GM06990 (cell line): Measurements from ENCODE around the gene MUCL3.

Experiments used
- DNase-seq: peaks from one replicate; pipeline ENCODE4 v3.0.0-alpha.2; 2011; ENCODE audit not compliant: insufficient read length; ENCODE audit errors: extremely low read depth
- H3K27me3 ChIP-seq: replicated peaks from 2 replicates; pipeline ENCODE4 v1.6.0; 2011; ENCODE audit warnings: low read length; ENCODE audit not compliant: control insufficient read depth, insufficient read depth
- H3K36me3 ChIP-seq: 2 replicates; pipeline ENCODE4 v1.5.1; 2011; ENCODE audit warnings: low read length; ENCODE audit not compliant: control insufficient read depth, insufficient read depth
- H3K4me3 ChIP-seq: replicated peaks from 2 replicates; pipeline ENCODE4 v1.5.1; 2011; ENCODE audit warnings: low read depth, mild to moderate bottlenecking, control low read depth, low read length
- TF ChIP-seq, protein P1 (sequence below): IDR thresholded peaks from 2 replicates; pipeline ENCODE4 v1.5.1; 2011; ENCODE audit warnings: low read length, control low read depth, mild to moderate bottlenecking, inconsistent platforms; ENCODE audit not compliant: insufficient read depth, poor library complexity, severe bottlenecking

The MUCL3 gene, protein sequence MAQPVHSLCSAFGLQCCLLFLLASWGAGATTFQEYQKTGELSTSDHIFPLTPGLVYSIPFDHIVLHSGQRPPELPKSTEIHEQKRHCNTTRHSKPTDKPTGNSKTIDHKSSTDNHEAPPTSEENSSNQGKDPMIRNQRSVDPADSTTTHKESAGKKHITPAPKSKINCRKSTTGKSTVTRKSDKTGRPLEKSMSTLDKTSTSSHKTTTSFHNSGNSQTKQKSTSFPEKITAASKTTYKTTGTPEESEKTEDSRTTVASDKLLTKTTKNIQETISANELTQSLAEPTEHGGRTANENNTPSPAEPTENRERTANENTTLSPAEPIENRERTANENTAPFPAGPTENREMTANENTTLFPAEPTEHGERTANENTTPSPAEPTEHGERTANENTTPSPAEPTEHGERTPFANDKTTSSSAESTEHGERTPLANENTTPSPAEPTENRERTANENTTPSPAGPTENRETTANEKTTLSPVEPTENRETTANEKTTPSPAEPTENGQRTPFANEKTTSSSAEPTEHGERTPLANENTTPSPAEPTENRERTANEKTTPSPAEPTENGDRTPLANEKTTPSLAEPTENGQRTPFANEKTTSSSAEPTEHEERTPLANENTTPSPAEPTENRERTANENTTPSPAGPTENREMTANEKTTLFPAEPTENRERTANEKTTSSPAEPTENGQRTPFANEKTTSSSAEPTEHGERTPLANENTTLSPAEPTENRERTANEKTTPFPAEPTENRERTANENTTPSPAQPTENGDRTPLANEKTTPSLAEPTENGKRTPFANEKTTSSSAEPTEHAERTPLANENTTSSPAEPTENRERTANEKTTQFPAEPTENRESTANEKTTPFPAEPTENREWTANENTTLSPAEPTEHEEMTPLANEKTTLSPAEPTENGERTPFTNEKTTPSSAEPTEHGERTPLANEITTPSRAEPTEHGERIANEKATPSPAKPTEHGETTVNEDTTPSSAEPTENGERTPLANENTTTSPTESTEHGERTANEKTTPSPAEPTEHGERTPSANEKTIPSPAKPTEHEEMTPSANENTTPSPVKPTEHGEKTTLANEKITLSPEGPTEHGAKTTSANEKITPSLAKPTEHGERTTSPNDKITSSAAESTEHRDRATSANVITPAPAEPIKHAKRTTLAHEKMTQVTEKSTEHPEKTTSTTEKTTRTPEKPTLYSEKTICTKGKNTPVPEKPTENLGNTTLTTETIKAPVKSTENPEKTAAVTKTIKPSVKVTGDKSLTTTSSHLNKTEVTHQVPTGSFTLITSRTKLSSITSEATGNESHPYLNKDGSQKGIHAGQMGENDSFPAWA (N-terminal part only)

DNA sequence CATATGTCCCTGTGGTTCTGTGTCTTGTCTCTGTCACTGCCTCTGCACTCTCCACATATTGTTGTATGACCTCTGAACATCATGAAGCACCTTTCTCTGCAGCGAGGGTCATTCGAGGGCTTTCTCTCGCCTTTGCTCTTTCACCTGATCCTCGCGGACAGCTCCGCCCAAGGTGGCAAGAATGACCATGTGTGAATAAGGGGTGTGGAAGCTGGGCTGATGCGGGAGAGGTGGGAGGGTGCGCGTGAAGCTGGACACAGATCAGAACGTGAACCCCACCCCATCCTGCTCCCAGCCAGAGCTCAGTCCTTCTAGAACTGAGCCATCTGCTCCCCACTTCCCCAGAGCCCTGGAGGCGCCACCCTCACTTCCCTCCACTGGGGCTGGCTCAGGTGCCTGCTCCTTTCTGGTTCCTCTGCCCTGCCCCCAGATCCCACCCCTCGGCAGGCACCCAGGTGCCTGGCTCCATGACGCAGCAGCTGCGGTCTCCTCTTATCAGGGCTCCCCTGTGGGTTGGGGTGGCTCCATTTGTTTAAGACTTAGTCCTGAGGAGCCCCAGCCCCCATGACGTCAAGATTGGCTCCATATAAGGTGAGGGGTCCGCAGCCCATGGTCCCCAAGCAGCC, at the start of gene MUCL3:
Gene MUCL3 (plus strand): TSS at position 613 of the 626 bp plus-strand sequence. CDS start 27 bp downstream, outside the sequence.
- no peak for DNase-seq
- TF ChIP-seq, protein P1, sequence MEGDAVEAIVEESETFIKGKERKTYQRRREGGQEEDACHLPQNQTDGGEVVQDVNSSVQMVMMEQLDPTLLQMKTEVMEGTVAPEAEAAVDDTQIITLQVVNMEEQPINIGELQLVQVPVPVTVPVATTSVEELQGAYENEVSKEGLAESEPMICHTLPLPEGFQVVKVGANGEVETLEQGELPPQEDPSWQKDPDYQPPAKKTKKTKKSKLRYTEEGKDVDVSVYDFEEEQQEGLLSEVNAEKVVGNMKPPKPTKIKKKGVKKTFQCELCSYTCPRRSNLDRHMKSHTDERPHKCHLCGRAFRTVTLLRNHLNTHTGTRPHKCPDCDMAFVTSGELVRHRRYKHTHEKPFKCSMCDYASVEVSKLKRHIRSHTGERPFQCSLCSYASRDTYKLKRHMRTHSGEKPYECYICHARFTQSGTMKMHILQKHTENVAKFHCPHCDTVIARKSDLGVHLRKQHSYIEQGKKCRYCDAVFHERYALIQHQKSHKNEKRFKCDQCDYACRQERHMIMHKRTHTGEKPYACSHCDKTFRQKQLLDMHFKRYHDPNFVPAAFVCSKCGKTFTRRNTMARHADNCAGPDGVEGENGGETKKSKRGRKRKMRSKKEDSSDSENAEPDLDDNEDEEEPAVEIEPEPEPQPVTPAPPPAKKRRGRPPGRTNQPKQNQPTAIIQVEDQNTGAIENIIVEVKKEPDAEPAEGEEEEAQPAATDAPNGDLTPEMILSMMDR = no peak
- H3K4me3 ChIP-seq = no peak within 1 kb of the TSS
- peaks cover 2% of the 10 kb centered on the region; the same call in 1 of the 2 replicates for H3K27me3 ChIP-seq
- no peaks in the 10 kb centered on the region for H3K36me3 ChIP-seq

DNA sequence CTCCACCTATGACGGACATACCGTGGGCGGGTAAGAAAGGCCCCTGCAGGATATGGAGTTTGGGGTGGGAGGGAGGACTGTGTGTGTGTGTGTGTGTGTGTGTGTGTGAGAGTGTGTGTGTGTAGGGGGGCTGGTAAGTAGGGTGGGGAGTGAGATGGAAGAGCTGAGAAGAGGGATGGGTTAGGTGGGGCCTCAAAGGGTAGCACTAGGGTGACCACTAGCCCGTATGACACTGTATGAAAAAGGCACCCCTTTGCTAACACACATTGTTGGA, 49.4 kb upstream of the MUCL3 start:
- Histone ChIP-seq H3K27me3 (no peaks in the 10 kb centered on the region), H3K36me3 (peaks cover 15% of the 10 kb centered on the region), H3K4me3 (no peak overlapping the region)
- no peak for DNase-seq
- TF ChIP-seq, protein P1 = no peak

DNA sequence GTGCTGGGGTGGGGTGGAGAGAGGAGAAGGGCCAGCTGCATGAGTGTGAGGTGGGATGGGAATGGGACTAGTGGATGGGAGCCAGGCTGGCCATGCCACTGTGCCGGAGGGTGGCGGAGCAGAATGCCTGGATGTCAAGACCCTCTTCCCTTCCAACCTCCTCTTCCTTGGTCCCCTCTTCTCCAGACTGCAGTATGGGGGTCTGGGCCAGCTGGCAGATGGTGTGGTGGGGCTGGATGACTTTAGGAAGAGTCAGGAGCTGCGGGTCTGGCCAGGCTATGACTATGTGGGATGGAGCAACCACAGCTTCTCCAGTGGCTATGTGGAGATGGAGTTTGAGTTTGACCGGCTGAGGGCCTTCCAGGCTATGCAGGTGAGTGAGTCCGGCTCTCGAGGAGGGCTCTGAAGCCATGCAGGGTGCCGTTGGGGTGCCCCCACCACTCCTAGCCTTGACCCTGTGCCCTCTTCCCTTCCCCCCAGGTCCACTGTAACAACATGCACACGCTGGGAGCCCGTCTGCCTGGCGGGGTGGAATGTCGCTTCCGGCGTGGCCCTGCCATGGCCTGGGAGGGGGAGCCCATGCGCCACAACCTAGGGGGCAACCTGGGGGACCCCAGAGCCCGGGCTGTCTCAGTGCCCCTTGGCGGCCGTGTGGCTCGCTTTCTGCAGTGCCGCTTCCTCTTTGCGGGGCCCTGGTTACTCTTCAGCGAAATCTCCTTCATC, 48.8 kb upstream of the MUCL3 start:
- Histone ChIP-seq H3K36me3 (peaks cover 15% of the 10 kb centered on the region), H3K27me3 (no peaks in the 10 kb centered on the region), H3K4me3 (no peak overlapping the region)
- DNase-seq = no peak
- TF ChIP-seq, protein P1 = no peak

DNA sequence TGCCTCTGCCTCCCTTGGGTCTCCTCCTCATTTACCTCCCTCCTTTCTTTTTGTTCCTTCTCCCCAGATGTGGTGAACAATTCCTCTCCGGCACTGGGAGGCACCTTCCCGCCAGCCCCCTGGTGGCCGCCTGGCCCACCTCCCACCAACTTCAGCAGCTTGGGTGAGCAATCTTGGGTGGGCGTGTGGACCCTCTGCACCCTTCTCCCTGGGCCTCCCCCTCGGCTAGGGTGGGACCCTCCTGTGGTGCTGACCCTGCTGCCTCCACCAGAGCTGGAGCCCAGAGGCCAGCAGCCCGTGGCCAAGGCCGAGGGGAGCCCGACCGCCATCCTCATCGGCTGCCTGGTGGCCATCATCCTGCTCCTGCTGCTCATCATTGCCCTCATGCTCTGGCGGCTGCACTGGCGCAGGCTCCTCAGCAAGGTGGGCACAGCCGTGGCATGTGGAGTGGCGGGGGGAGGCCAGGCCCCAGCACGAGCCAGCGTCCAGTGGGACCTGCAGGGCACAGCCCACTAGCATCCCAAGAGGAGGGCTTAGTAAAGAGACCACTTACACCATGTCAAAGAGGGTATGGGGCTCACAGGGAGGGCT, 47.7 kb upstream of the MUCL3 start:
- DNase-seq = no peak
- no peak overlapping the region for H3K4me3 ChIP-seq
- peaks cover 17% of the 10 kb centered on the region for H3K36me3 ChIP-seq
- TF ChIP-seq, protein P1 = no peak
- H3K27me3 ChIP-seq = no peaks in the 10 kb centered on the region
